ENCODE data around the gene FLT3LG. TPM values are rescaled to one million over a fixed set of nuclear protein-coding genes. Genes with fewer than 3 reads are reported as not detected.
A peak's percentile ranks its signal among the peaks of the same experiment; 100 is the strongest.

FLT3LG gene
- total RNA-seq, 8 experiments from 2014 or later: 0.22 to 8.7 (median 1.4) TPM

DNA sequence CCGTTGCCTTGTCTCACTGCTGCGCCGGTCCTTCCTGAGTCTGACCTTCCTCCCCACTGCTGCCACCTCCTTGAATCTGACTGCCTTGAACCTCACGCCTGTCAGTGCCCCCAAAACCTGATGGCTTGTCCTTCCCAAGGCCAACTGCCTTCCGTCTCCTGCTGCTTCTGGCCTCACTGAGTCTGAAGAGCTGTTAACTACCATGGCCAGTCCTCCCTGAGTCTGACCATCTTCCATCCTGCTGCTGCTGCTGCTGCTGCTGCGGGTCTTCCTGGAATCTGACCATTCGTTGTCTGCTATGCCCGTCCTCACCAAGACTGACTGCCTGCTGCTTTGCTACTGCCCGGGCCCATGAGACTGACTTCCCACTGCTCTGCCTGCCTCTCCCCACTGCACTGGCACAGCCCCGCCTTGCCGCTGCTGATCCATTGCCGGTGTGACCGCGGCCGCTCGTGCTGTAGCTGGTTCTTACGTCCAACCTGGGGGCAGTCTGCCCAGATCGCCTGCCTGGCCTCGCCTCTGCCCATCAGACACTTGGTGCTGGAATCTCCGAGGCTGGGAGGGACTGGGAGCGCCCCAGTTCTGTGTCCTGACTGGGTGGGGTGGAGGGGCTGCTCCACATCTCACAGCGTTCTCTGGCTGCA lies 50.9 kb downstream of the FLT3LG start:
- Histone ChIP-seq H3K27ac (no peak overlapping the region), H3K4me3 (no peak overlapping the region), H3K4me1 (replicated peaks in 1 of 2) (peaks cover 3% of the 10 kb centered on the region in 2 donors)
- 80 to 100% (median 90%) methylated on average over 1 to 14 of the region's 22 CpGs; no CpG with 5 or more reads in 4 of the 10 experiments for WGBS, 10 experiments
- no peak for ATAC-seq (replicated peaks in 6 of 8)
- in situ Hi-C loops (cut with MboI; ENCODE audit: low pct_unique_long_range_greater_than_20kb in 2 of 9, low sequenced_read_pairs in 9 of 9, unreplicated experiment in 9 of 9): loop anchor here in 1 of 9 experiments (25.0 kb wide), 1 partner anchor 138 kb away; the partner anchor contains the start of gene KASH5

DNA sequence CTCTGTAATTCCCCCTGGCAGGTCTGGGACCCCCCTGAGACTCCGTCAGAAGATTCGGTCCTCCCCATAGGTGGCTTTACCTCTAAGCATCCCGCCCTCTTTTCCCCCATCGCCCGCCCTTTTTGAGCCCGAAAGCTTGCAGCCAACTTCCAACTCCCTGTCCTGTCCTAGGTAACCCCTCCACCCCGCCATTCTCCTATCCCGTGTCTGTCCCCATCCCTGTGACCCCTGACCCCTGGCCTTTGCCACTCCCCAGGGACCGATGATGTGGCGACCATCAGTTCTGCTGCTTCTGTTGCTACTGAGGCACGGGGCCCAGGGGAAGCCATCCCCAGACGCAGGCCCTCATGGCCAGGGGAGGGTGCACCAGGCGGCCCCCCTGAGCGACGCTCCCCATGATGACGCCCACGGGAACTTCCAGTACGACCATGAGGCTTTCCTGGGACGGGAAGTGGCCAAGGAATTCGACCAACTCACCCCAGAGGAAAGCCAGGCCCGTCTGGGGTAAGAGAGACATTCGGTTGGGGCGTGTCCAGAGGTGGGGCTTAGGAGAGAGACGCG lies 54.3 kb downstream of the FLT3LG start:
- H3K4me3 ChIP-seq: peak overlapping the region; percentile 24 to 46 (median 28)
- H3K4me1 ChIP-seq (replicated peaks in 1 of 2): peaks cover 3% of the 10 kb centered on the region in 2 donors
- ATAC-seq (replicated peaks in 6 of 8): peak in 1 of 8 experiments; percentile 8
- 7% methylated on average over 3 of the region's 25 CpGs; no CpG with 5 or more reads in 9 of the 10 experiments for WGBS, 10 experiments
- no peak overlapping the region for H3K27ac ChIP-seq
- in situ Hi-C loops (cut with MboI; ENCODE audit: low pct_unique_long_range_greater_than_20kb in 2 of 9, low sequenced_read_pairs in 9 of 9, unreplicated experiment in 9 of 9): loop anchor here in 1 of 9 experiments (25.0 kb wide), 1 partner anchor 141 kb away; the partner anchor contains the start of gene KASH5

DNA sequence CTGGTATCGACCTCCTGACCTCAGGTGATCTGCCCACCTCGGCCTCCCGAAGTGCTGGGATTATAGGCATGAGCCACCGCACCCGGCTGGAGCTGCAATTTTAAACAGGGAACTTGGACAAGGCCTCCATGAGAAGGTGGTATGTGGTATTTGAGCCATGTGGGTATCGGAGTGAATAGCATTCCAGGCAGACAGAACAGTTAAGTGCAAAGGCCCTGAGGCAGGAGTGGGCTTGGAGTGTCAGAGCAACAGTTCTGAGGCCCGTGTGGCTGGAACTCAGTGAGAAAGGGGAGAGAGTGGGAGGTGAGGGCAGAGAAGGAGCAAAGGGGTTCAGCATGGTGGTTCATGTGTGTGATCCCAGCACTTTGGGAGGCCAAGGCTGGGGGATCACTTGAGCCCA lies 56.7 kb downstream of the FLT3LG start:
- no peak for ATAC-seq (replicated peaks in 6 of 8)
- Histone ChIP-seq H3K27ac (no peak overlapping the region), H3K4me1 (replicated peaks in 1 of 2) (peaks cover 3% of the 10 kb centered on the region in 2 donors), H3K4me3 (no peak overlapping the region)
- in situ Hi-C loops (cut with MboI; ENCODE audit: low pct_unique_long_range_greater_than_20kb in 2 of 9, low sequenced_read_pairs in 9 of 9, unreplicated experiment in 9 of 9): loop anchor here in 1 of 9 experiments (25.0 kb wide), 1 partner anchor 143 kb away; the partner anchor contains the start of gene KASH5
- WGBS, 10 experiments: 73 to 88% (median 86%) methylated on average over 1 to 3 of the region's 7 CpGs; no CpG with 5 or more reads in 6 of the 10 experiments

DNA sequence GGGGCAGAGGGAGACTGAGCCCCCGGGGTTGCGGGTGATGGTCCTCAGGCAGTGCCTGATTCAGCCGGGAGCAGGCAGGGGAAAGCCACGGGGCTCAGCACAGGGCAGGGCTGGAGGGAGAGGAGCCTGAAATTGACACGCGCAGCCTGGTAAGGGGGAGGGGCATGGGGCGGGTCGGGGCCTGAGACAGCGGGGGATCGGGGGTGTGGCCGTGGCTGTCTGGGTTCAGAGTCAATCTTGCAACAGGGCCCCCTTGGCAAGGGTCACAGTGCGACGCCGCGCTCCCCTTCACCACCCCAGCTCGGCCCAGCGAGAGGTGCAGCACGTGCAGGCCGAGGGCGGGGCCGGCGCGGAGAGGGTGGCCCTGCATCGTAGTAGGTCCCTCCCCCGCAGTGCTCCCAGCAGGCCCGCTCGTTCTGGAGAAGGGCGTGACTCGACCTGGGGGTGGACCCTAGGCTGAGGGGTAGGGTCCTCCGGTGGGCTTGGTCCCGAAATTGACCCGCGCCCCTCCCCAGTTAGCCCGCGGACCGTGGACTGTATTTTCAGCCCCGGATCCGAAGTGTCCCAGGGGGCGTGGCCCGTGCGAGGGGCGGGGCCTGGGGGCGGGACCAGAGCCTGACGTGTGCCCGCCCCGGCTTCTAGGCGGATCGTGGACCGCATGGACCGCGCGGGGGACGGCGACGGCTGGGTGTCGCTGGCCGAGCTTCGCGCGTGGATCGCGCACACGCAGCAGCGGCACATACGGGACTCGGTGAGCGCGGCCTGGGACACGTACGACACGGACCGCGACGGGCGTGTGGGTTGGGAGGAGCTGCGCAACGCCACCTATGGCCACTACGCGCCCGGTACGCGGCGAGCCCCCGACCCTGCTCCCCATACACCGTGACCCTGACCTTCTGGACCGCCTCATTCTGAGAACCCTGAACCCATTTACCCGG lies 59.8 kb downstream of the FLT3LG start:
- peak; percentile 85 to 95 (median 88) for ATAC-seq (replicated peaks in 6 of 8)
- Histone ChIP-seq H3K4me3 (peak overlapping the region; percentile 42 to 60 (median 57)), H3K4me1 (replicated peaks in 1 of 2) (no peaks in the 10 kb centered on the region), H3K27ac (peak overlapping the region in 1 of 2 donors; percentile 15)
- in situ Hi-C loops (cut with MboI; ENCODE audit: low pct_unique_long_range_greater_than_20kb in 2 of 9, low sequenced_read_pairs in 9 of 9, unreplicated experiment in 9 of 9): loop anchor here in 1 of 9 experiments (25.0 kb wide), 1 partner anchor 147 kb away; the partner anchor contains the start of gene KASH5
- 0 to 81% (median 0%) methylated on average over 2 to 20 of the region's 87 CpGs; no CpG with 5 or more reads in 5 of the 10 experiments for WGBS, 10 experiments

DNA sequence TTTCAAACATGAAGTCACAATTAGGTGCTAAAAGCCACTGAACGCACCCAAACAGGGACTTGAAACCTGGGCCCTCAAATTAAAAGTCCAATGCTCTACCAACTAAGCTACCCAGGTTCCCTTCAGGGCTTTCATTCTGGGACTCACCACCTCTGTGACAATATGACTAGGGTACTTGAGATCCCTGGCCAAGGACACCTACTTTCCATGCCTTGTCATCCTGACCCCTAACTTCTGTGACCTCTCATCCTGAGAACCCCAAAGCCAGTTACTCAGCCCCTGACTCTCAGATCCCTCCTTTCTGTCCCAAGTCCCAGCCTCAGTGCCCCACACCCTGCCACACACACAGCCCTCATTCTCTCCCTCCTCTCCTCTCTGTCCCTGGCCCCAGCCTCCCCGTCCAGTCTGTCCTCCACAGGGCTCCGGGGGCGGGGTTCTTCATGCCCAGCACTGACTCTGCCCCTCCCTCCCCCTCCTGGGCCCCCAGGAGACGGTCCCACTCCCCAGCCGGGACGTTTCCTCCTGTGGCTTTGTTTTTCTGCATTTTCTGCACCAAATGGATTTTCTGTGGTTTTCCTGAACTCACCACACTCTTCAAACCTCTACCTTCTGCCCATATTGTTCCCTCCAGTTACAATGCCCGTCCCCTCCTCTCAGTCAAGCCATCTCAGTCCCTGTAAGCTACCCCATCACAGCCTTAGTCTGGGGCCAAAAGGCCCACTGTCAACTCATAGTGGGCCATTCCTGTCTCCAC lies 60.8 kb downstream of the FLT3LG start:
- in situ Hi-C loops (cut with MboI; ENCODE audit: low pct_unique_long_range_greater_than_20kb in 2 of 9, low sequenced_read_pairs in 9 of 9, unreplicated experiment in 9 of 9): loop anchor here in 1 of 9 experiments (25.0 kb wide), 1 partner anchor 148 kb away; the partner anchor contains the start of gene KASH5
- no peak for ATAC-seq (replicated peaks in 6 of 8)
- WGBS, 10 experiments: 0 to 100% (median 47%) methylated on average over 1 to 5 of the region's 8 CpGs; no CpG with 5 or more reads in 4 of the 10 experiments
- Histone ChIP-seq H3K4me3 (peak overlapping the region in 4 of 5 donors; percentile 42 to 60 (median 52)), H3K4me1 (replicated peaks in 1 of 2) (no peaks in the 10 kb centered on the region), H3K27ac (no peak overlapping the region)

Other genes with a start within 250 kb of the FLT3LG start
- gene SLC6A16, start 149.0 kb upstream of the FLT3LG start, total RNA-seq: 1 to 10 TPM in 4 of 8 experiments, under 1 TPM in 4; 0.51 to 2.4 (median 1.1) TPM
- 10 to 100 TPM in 5 of 8 experiments, 1 to 10 TPM in 3; 2.8 to 40.2 (median 11.4) TPM for gene CD37, start 138.8 kb upstream of the FLT3LG start, total RNA-seq
- gene TEAD2, start 111.8 kb upstream of the FLT3LG start, total RNA-seq: 10 to 100 TPM in 6 of 8 experiments, 1 to 10 TPM in 2; 6.0 to 78.1 (median 14.2) TPM
- gene DKKL1, start 110.3 kb upstream of the FLT3LG start, total RNA-seq: 1 to 10 TPM in 4 of 8 experiments, under 1 TPM in 2, not detected in 2; 0.38 to 5.2 (median 1.4) TPM
- 1 to 10 TPM in 2 of 8 experiments, under 1 TPM in 4, not detected in 2; 0.27 to 2.7 (median 0.51) TPM for gene KASH5, start 86.0 kb upstream of the FLT3LG start, total RNA-seq
- gene PTH2, start 50.8 kb upstream of the FLT3LG start, total RNA-seq: 1 to 10 TPM in 1 of 8 experiments, not detected in 7; 1.2 TPM
- gene GFY, start 48.8 kb upstream of the FLT3LG start, total RNA-seq: 1 to 10 TPM in 1 of 8 experiments, under 1 TPM in 5, not detected in 2; 0.42 to 1.1 (median 0.67) TPM
- 1 to 10 TPM in 2 of 8 experiments, under 1 TPM in 5, not detected in 1; 0.16 to 1.9 (median 0.71) TPM for gene SLC17A7, start 32.7 kb upstream of the FLT3LG start, total RNA-seq
- gene PIH1D1, start 22.4 kb upstream of the FLT3LG start, total RNA-seq: 10 to 100 TPM; 53.1 to 94.9 (median 76.4) TPM
- 10 to 100 TPM in 4 of 8 experiments, 1 to 10 TPM in 4; 3.6 to 26.2 (median 10.8) TPM for gene ALDH16A1, start 21.0 kb upstream of the FLT3LG start, total RNA-seq
- gene RPL13A, start 13.4 kb downstream of the FLT3LG start, total RNA-seq: 1,000 to 10,000 TPM; 2,225 to 4,117 (median 3,221) TPM
- 1,000 to 10,000 TPM; 2,973 to 6,174 (median 3,870) TPM for gene RPS11, start 22.2 kb downstream of the FLT3LG start, total RNA-seq
- 10 to 100 TPM in 4 of 8 experiments, 1 to 10 TPM in 4; 2.2 to 70.6 (median 27.8) TPM for gene FCGRT, start 38.4 kb downstream of the FLT3LG start, total RNA-seq
- 10 to 100 TPM in 2 of 8 experiments, 1 to 10 TPM in 6; 2.0 to 13.2 (median 6.4) TPM for gene RCN3, start 53.8 kb downstream of the FLT3LG start, total RNA-seq
- gene NOSIP, start 106.3 kb downstream of the FLT3LG start, total RNA-seq: 100 to 1,000 TPM in 2 of 8 experiments, 10 to 100 TPM in 6; 61.7 to 145 (median 76.6) TPM
- 1 to 10 TPM in 1 of 8 experiments, under 1 TPM in 7; 0.21 to 1.1 (median 0.60) TPM for gene PRRG2, start 107.1 kb downstream of the FLT3LG start, total RNA-seq
- 10 to 100 TPM in 3 of 8 experiments, 1 to 10 TPM in 5; 3.3 to 18.8 (median 7.5) TPM for gene PRR12, start 117.0 kb downstream of the FLT3LG start, total RNA-seq
- gene RRAS, start 165.9 kb downstream of the FLT3LG start, total RNA-seq: 10 to 100 TPM in 4 of 8 experiments, 1 to 10 TPM in 2, under 1 TPM in 2; 0.79 to 35.2 (median 7.5) TPM
- 10 to 100 TPM; 10.1 to 33.0 (median 20.1) TPM for gene SCAF1, start 168.0 kb downstream of the FLT3LG start, total RNA-seq
- gene IRF3, start 191.6 kb downstream of the FLT3LG start, total RNA-seq: 100 to 1,000 TPM in 1 of 8 experiments, 10 to 100 TPM in 7; 40.8 to 110 (median 53.4) TPM
- 10 to 100 TPM in 3 of 8 experiments, 1 to 10 TPM in 5; 5.3 to 34.6 (median 8.2) TPM for gene BCL2L12, start 191.7 kb downstream of the FLT3LG start, total RNA-seq
- gene PRMT1, start 203.1 kb downstream of the FLT3LG start, total RNA-seq: 100 to 1,000 TPM; 190 to 369 (median 229) TPM
- gene ADM5, start 215.4 kb downstream of the FLT3LG start, total RNA-seq: 1 to 10 TPM in 7 of 8 experiments, under 1 TPM in 1; 0.66 to 5.2 (median 2.1) TPM
- 10 to 100 TPM in 6 of 8 experiments, 1 to 10 TPM in 2; 4.7 to 65.7 (median 36.3) TPM for gene CPT1C, start 216.9 kb downstream of the FLT3LG start, total RNA-seq

Data from motor neuron (in vitro differentiated cells).